Activated naive CD8-positive, alpha-beta T cell treated with anti-CD3 and anti-CD28 coated beads for 36 hours (primary cell): Measurements from ENCODE around the gene VIPR2. TPM values are rescaled to one million over a fixed set of nuclear protein-coding genes. Genes with fewer than 3 reads are reported as not detected.

Source experiments
- DNase-seq: peaks from one replicate; pipeline ENCODE4 v3.0.0; 2021
- H3K27ac Mint-ChIP-seq: one replicate; pipeline ENCODE4 v1.8.0; 2022; ENCODE audit warnings: mild to moderate bottlenecking, moderate library complexity, mixed read lengths
- H3K27me3 Mint-ChIP-seq: one replicate; pipeline ENCODE4 v1.8.0; 2022; ENCODE audit warnings: mild to moderate bottlenecking, mixed read lengths
- H3K36me3 Mint-ChIP-seq: one replicate; pipeline ENCODE4 v1.8.0; 2021; ENCODE audit warnings: mild to moderate bottlenecking, mixed read lengths
- H3K4me1 Mint-ChIP-seq: one replicate; pipeline ENCODE4 v1.8.0; 2021; ENCODE audit warnings: mixed read lengths
- H3K4me3 Mint-ChIP-seq: one replicate; pipeline ENCODE4 v1.8.0; 2022; ENCODE audit warnings: mild to moderate bottlenecking, moderate library complexity, mixed read lengths
- H3K9me3 Mint-ChIP-seq: one replicate; pipeline ENCODE4 v1.8.0; 2022; ENCODE audit warnings: mixed read lengths
- total RNA-seq, 2 experiments: library from RNA; stranded (reverse); gene quantifications; one replicate each; pipeline ENCODE4 v1.2.3, GENCODE V29; 2021

The VIPR2 gene
- total RNA-seq, 2 experiments from 2014 or later = not detected

- Mint-ChIP-seq H3K9me3 (no peaks in the 10 kb centered on the region), H3K4me1 (no peaks in the 10 kb centered on the region), H3K36me3 (no peaks in the 10 kb centered on the region), H3K27ac (no peak overlapping the region), H3K27me3 (no peaks in the 10 kb centered on the region), H3K4me3 (no peak overlapping the region)
- DNase-seq = no peak
Observed at GRCh38 chr7:159059629-159060028, 85.0 kb downstream of the VIPR2 start.

DNA sequence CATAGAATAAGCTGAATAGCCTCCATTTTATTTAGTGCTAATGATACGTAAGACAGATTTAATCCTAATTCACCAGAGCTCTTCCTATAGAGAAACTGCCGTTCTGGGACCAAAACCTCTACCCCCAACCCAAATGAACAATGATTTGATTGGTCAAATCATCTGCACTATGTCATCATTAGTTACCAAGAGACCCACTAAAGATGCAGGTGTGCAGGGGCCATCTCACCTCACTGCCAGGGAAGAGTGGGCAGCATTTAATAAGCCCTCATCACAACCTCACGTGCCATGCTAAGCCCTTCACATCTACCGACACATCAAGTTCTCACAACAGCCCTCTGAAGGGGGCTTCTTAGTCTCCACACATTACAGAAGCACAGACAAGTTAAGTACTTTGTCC lies 87.0 kb downstream of the VIPR2 start:
- Mint-ChIP-seq H3K27ac (no peak overlapping the region), H3K36me3 (no peaks in the 10 kb centered on the region), H3K27me3 (no peaks in the 10 kb centered on the region), H3K4me1 (no peaks in the 10 kb centered on the region), H3K4me3 (no peak overlapping the region), H3K9me3 (no peaks in the 10 kb centered on the region)
- no peak for DNase-seq

- no peaks in the 10 kb centered on the region for H3K27me3 Mint-ChIP-seq
- peaks cover 6% of the 10 kb centered on the region for H3K9me3 Mint-ChIP-seq
- DNase-seq = no peak
- no peaks in the 10 kb centered on the region for H3K36me3 Mint-ChIP-seq
- no peak overlapping the region for H3K27ac Mint-ChIP-seq
- H3K4me1 Mint-ChIP-seq = peaks cover 7% of the 10 kb centered on the region
- no peak overlapping the region for H3K4me3 Mint-ChIP-seq
Observed at GRCh38 chr7:159056737-159057136, 87.9 kb downstream of the VIPR2 start.

- peaks cover 6% of the 10 kb centered on the region for H3K27me3 Mint-ChIP-seq
- no peak overlapping the region for H3K27ac Mint-ChIP-seq
- H3K4me1 Mint-ChIP-seq = peaks cover 17% of the 10 kb centered on the region
- H3K36me3 Mint-ChIP-seq = no peaks in the 10 kb centered on the region
- no peak for DNase-seq
- H3K4me3 Mint-ChIP-seq = no peak overlapping the region
- H3K9me3 Mint-ChIP-seq = peaks cover 9% of the 10 kb centered on the region
Observed at GRCh38 chr7:159051916-159052315, 92.8 kb downstream of the VIPR2 start.

DNA sequence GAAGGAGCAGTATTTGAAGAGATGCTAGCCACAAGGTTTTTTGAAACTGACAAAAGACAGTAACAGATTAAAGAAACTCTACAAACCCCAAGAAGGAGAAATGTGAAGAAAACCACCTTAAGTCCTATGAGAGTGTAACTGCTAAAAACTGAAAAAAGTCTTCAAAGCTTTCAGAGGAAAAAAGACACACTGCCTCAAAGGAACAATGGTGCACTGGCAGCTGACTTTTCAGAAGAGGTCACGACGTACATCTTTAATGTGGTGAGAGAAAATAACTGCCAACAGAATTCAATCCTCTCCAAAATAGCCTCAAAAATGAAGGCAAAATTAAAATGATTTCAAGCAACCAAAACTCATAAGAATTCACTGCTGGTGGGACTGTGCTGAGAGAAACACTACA lies 94.0 kb downstream of the VIPR2 start:
- peaks cover 9% of the 10 kb centered on the region for H3K9me3 Mint-ChIP-seq
- H3K4me3 Mint-ChIP-seq = no peak overlapping the region

DNA sequence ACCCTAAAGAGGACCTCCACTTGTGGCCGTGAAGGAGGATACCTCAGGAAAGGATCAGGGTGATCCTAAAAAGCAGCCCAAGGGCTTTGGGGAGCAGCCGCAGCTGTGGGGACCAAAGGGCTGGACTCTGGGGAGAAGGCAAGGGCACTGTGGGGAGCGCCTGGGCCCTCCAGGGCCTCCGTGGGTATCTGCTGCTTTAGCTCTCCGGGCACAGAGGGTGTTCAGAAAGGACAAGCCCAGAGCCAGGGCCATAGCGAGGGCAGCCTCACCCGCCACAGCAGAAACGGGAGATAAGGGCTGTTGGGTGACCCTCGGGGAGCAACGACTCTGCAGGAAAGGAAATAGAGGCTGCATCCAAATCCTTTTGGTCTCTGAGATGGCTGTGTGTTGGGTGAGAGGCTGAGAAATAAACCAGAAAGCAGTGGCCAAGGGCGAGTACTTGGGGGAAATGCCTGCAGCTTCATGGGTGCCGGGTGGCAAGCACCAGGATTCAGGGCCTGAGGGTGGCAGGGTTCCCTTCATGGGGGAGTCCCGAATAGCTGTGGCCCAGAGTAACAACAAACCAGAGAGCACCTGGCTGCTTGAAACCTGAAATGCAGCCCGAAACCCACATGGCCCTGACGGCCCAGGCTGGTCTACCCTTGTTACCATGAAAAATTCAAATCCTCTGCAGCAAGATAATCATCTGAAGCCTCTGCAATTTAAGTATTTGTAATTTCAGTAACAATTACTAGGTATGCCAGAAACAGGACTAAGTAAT lies 95.2 kb downstream of the VIPR2 start:
- H3K27ac Mint-ChIP-seq = no peak overlapping the region
- peaks cover 8% of the 10 kb centered on the region for H3K27me3 Mint-ChIP-seq
- H3K4me3 Mint-ChIP-seq = no peak overlapping the region
- peaks cover 17% of the 10 kb centered on the region for H3K4me1 Mint-ChIP-seq
- no peaks in the 10 kb centered on the region for H3K36me3 Mint-ChIP-seq
- no peak for DNase-seq
- peaks cover 9% of the 10 kb centered on the region for H3K9me3 Mint-ChIP-seq

More for the DNA sequence above, 94.0 kb downstream of the VIPR2 start:
- Mint-ChIP-seq H3K4me1 (peaks cover 17% of the 10 kb centered on the region), H3K36me3 (no peaks in the 10 kb centered on the region), H3K27ac (peak overlapping the region; percentile 6), H3K27me3 (peaks cover 6% of the 10 kb centered on the region)
- DNase-seq = no peak

DNA sequence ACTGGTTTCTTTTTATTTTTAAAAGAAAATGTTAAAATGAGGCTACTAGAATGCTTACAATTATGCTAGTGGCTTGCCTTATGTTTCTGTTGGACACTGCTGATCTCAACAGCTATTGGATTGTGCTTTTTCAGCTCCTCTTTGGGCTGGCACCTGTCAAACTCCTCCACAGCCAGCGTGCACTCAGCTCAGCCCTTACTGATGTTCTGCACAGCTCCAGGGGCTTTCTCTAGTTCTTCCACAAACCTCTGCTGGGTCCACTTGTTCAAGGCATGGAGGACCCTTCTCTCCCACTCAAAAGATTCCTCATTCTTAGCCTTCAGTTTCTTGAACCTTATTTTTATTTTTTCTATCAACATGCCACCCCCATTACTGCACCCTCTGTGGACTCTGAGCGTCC lies 96.0 kb downstream of the VIPR2 start:
- peaks cover 10% of the 10 kb centered on the region for H3K27me3 Mint-ChIP-seq
- H3K36me3 Mint-ChIP-seq = no peaks in the 10 kb centered on the region
- H3K9me3 Mint-ChIP-seq = peaks cover 9% of the 10 kb centered on the region
- H3K4me3 Mint-ChIP-seq = no peak overlapping the region
- no peak for DNase-seq
- peaks cover 17% of the 10 kb centered on the region for H3K4me1 Mint-ChIP-seq
- no peak overlapping the region for H3K27ac Mint-ChIP-seq

DNA sequence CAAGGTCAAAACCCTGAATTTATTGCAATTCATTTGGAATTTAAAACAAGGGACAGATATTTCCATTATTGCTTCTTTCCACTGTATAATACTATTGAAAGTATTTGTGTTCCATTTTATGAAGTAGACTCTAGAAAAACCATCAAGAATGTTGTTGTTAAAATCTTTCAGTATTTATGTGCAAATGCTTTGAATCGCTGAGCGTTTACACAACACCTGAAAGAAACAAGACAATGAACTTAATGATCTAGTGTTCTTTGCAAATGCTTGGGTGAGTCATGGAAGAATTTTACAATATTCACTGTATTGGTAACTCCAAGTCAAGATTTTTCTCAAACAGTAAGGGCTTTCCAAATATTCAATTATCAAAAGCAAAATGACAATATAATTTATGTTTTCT lies 97.1 kb downstream of the VIPR2 start:
- DNase-seq = no peak

GRCh38 chr7:159046300-159046699 lies 98.4 kb downstream of the VIPR2 start:
- Mint-ChIP-seq H3K4me1 (peaks cover 8% of the 10 kb centered on the region), H3K27me3 (peaks cover 14% of the 10 kb centered on the region), H3K27ac (no peak overlapping the region), H3K4me3 (no peak overlapping the region), H3K9me3 (peaks cover 5% of the 10 kb centered on the region), H3K36me3 (peaks cover 2% of the 10 kb centered on the region)
- DNase-seq = no peak

More for the DNA sequence above, 97.1 kb downstream of the VIPR2 start:
- Mint-ChIP-seq H3K27me3 (peaks cover 16% of the 10 kb centered on the region), H3K9me3 (peaks cover 12% of the 10 kb centered on the region), H3K27ac (no peak overlapping the region), H3K4me3 (no peak overlapping the region), H3K4me1 (peaks cover 17% of the 10 kb centered on the region), H3K36me3 (peaks cover 2% of the 10 kb centered on the region)

DNA sequence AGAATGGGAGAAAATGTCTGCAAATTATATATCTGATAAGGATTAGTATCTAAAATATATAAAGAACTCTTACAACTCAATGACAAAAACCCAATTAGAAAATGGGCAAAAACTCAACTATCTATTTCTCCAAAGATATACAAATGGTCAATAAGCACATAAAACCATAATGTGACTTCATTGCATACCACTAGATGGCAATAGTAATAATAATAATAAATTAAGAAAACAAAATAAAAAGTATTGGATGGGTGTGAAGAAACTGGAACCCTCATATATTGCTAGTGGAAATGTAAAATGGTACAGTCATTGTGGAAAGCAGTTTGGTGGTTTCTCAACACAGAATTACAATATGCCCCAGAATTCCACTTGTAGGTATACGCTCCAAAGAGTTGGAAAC lies 98.8 kb downstream of the VIPR2 start:
- H3K27me3 Mint-ChIP-seq = peaks cover 10% of the 10 kb centered on the region
- H3K9me3 Mint-ChIP-seq = peaks cover 2% of the 10 kb centered on the region
- peaks cover 4% of the 10 kb centered on the region for H3K4me1 Mint-ChIP-seq
- DNase-seq = no peak
- no peak overlapping the region for H3K4me3 Mint-ChIP-seq
- no peak overlapping the region for H3K27ac Mint-ChIP-seq
- H3K36me3 Mint-ChIP-seq = peaks cover 2% of the 10 kb centered on the region

GRCh38 chr7:159042581-159043101 lies 102.0 kb downstream of the VIPR2 start:
- H3K27ac Mint-ChIP-seq = no peak overlapping the region
- no peak overlapping the region for H3K4me3 Mint-ChIP-seq
- peaks cover 2% of the 10 kb centered on the region for H3K4me1 Mint-ChIP-seq
- peaks cover 13% of the 10 kb centered on the region for H3K27me3 Mint-ChIP-seq
- DNase-seq = no peak
- H3K36me3 Mint-ChIP-seq = peaks cover 2% of the 10 kb centered on the region
- H3K9me3 Mint-ChIP-seq = peaks cover 2% of the 10 kb centered on the region

DNA sequence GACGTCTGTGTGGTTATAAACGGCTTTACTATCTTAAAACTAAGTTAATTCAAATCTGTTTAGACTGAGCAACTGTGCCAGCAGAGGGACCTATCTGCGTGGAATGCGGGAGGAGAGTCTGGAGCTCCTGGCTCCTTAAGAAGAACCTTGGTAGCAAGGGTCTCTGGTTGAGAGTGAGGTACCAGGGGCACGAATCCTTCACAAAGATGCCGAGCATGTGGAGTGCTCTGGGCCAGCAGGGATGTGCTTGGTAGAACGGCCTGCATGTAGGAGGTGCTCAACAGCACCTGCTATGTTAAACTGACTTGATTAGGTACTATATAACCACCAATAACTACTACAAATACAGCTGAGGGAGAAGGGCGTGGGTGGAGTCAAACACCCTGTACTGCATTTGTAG lies 102.6 kb downstream of the VIPR2 start:
- Mint-ChIP-seq H3K4me3 (no peak overlapping the region), H3K27me3 (peaks cover 13% of the 10 kb centered on the region), H3K9me3 (peaks cover 2% of the 10 kb centered on the region), H3K4me1 (peaks cover 2% of the 10 kb centered on the region), H3K27ac (no peak overlapping the region), H3K36me3 (peaks cover 2% of the 10 kb centered on the region)
- no peak for DNase-seq

GRCh38 chr7:159040912-159041711 lies 103.6 kb downstream of the VIPR2 start:
- no peak overlapping the region for H3K4me3 Mint-ChIP-seq
- no peak overlapping the region for H3K27ac Mint-ChIP-seq
- H3K4me1 Mint-ChIP-seq = peaks cover 2% of the 10 kb centered on the region
- H3K36me3 Mint-ChIP-seq = peaks cover 2% of the 10 kb centered on the region
- peaks cover 13% of the 10 kb centered on the region for H3K27me3 Mint-ChIP-seq
- no peak for DNase-seq
- peaks cover 2% of the 10 kb centered on the region for H3K9me3 Mint-ChIP-seq

- Mint-ChIP-seq H3K27me3 (peaks cover 16% of the 10 kb centered on the region), H3K4me3 (no peak overlapping the region)
- DNase-seq = no peak
Observed at GRCh38 chr7:159040146-159040545, 104.5 kb downstream of the VIPR2 start.

GRCh38 chr7:159039716-159040115 lies 105.0 kb downstream of the VIPR2 start:
- peaks cover 2% of the 10 kb centered on the region for H3K36me3 Mint-ChIP-seq
- H3K27me3 Mint-ChIP-seq = peaks cover 16% of the 10 kb centered on the region
- H3K4me3 Mint-ChIP-seq = no peak overlapping the region
- peaks cover 2% of the 10 kb centered on the region for H3K9me3 Mint-ChIP-seq
- H3K27ac Mint-ChIP-seq = no peak overlapping the region
- no peak for DNase-seq
- peaks cover 2% of the 10 kb centered on the region for H3K4me1 Mint-ChIP-seq

More at GRCh38 chr7:159040146-159040545, 104.5 kb downstream of the VIPR2 start:
- H3K9me3 Mint-ChIP-seq = peaks cover 2% of the 10 kb centered on the region
- H3K4me1 Mint-ChIP-seq = peaks cover 2% of the 10 kb centered on the region
- no peak overlapping the region for H3K27ac Mint-ChIP-seq
- peaks cover 2% of the 10 kb centered on the region for H3K36me3 Mint-ChIP-seq
